Activated naive CD4-positive, alpha-beta T cell (primary cell): ENCODE results near the gene SLC25A24.
"Not testable (repeated sequence)": the region's sequence is repeated elsewhere in the genome, so short reads cannot be mapped to it uniquely, and the experiment has no call there.

Experiments used
- DNase-seq, 4 experiments: peaks; one replicate each; lab custom pipeline; 2025; lab: John Stamatoyannopoulos, UW

Gene SLC25A24

GRCh38 chr1:108140177-108140576 is 60.0 kb downstream of the SLC25A24 start:
- no peak for DNase-seq

DNA sequence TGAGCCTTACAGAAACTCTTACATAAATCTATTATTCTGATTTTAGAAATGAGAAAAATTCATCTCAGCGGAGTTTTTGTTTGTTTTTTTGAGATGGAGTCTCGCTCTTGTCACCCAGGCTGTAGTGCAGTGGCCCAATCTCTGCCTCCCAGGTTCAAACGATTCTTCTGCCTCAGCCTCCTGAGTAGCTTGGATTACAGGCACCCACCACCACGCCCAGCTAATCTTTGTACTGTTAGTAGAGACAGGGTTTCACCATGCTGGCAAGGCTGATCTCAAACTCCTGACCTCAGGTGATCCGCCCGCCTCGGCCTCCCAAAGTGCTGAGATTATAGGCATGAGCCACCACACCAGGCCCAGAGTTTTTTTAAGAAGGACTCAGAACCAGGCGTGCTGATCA is 60.6 kb downstream of the SLC25A24 start:
- DNase-seq, result not testable (repeated sequence)

DNA sequence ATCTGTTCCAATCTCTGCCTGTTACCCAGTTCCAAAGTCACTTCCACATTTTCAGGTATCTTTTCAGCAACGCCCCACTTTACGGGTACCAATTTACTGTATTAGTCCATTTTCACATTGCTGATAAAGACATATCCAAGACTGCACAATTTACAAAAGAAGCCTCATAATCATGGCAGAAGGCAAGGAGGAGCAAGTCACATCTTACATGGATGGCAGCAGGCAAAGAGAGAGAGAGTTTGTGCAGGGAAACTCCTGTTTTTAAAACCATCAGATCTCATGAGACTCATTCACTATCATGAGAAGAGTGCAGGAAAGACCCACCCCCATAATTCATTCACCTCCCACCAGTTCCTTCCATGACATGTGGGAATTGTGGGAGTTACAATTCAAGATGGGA is 67.0 kb downstream of the SLC25A24 start:
- DNase-seq, result not testable (repeated sequence)

DNA sequence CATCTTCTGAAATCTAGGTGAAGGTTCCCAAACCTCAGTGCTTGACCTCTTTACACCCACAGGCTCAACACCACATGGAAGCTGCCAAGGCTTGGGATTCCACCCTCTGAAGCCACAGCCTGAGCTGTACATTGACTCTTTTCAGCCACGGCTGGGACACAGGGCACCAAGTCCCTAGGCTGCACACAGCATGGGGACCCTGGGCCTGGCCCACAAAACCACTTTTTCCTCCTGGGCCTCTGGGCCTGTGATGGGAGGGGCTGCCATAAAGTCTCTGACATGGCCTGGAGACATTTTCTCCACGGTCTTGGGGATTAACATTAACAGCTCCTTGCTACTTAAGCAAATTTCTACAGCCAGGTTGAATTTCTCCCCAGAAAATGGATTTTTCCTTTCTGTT is 67.8 kb downstream of the SLC25A24 start:
- DNase-seq, result not testable (repeated sequence)

GRCh38 chr1:108131281-108131680 is 68.9 kb downstream of the SLC25A24 start:
- DNase-seq, result not testable (repeated sequence)

GRCh38 chr1:108130794-108131193 is 69.3 kb downstream of the SLC25A24 start:
- DNase-seq, result no peak

GRCh38 chr1:108129999-108130398 is 70.1 kb downstream of the SLC25A24 start:
- DNase-seq, result no peak

- DNase-seq, result peak in 3 of 4 experiments; percentile 11 to 26 (median 17)
Measured at GRCh38 chr1:108125312-108126138, 74.6 kb downstream of the SLC25A24 start.

GRCh38 chr1:108124622-108125311 is 75.4 kb downstream of the SLC25A24 start:
- DNase-seq, result no peak

DNA sequence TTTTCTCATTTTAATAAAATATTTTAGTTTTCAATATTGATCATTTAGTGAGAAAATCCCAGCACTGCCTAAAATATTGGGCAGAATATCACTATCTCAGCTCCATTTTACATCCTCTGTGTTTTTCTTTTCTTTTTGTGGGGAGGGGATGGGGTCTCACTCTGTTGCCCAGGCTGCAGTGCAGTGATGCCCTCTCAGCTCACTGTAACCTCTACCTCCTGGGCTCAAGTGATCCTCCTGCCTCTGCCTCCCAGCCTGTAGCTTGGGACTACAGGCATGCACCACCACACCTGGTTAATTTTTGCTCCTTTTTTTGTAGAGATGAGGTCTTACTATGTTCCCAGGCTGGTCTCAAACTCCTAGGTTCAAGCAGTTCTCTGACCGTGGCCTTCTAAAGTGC is 76.1 kb downstream of the SLC25A24 start:
- DNase-seq, result no peak

- DNase-seq, result no peak
Measured at GRCh38 chr1:108121358-108122143, 78.6 kb downstream of the SLC25A24 start.

DNA sequence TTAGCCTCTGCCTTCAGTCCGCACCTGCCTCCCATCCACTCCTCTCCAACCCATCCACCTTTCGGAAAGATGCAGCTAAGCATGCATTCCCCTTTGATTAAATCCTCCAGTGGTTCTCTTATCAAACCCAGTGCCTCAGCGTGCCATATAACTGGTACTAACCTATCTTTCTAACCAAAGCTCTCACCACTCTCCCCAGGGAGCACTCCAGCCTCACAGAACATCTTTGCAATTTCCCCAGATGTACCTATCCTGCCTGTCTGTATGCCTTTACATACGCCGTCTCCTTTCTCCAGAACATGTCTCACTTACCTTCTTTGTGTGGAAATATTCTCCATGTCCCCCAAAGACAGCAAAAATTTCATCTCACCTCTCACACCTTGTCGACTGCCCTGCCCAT is 80.0 kb downstream of the SLC25A24 start:
- no peak for DNase-seq

- DNase-seq, result no peak
Measured at GRCh38 chr1:108119500-108119899, 80.6 kb downstream of the SLC25A24 start.

GRCh38 chr1:108117945-108118902 is 81.9 kb downstream of the SLC25A24 start:
- no peak for DNase-seq

GRCh38 chr1:108117237-108117636 is 82.9 kb downstream of the SLC25A24 start:
- DNase-seq, result no peak

GRCh38 chr1:108114033-108114599 is 86.0 kb downstream of the SLC25A24 start:
- DNase-seq, result no peak

- DNase-seq, result no peak
Measured at GRCh38 chr1:108113496-108113895, 86.6 kb downstream of the SLC25A24 start.

- DNase-seq, result no peak
Measured at GRCh38 chr1:108109295-108109973, 90.7 kb downstream of the SLC25A24 start.

- no peak for DNase-seq
Measured at GRCh38 chr1:108108119-108108518, 92.0 kb downstream of the SLC25A24 start.

DNA sequence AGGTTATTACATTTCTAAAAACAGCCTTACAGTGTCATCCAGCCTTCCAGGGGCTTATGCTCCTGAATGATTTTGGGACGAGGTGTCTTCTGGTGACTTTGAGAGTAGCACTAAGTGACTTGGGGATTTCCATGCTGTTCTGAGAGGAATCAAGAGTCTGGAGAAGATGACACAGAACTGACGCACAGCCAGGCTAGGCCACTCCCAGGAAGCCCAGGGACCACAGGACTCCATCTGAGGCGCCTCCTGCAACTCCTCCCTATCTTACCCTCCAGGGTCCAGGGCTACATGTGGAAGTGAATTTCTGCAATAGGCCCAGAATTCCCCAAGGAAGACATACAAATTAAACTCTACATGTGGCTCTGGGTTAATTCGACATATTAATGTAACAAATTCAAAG is 92.5 kb downstream of the SLC25A24 start:
- DNase-seq, result no peak
